Heart left ventricle (tissue), 13 donors: ENCODE data around the gene ANK2.

Source experiments
- POLR2A ChIP-seq, 2 donors: fragments of 450-650 bp; IDR thresholded peaks; one replicate each; pipeline ENCODE4 v1.6.1; 2017; ENCODE audit warnings: antibody characterized with exemption in 2 of 2, mild to moderate bottlenecking in 2 of 2, moderate library complexity in 2 of 2
- TF ChIP-seq, protein P1 (sequence below), 12 donors: fragments of 200-600 bp; sonication (generic) in 4 of 12; IDR thresholded peaks; one replicate each; pipeline versions ENCODE4 v1.5.0 to v1.8.0; 2018 to 2022; ENCODE audit warnings: antibody characterized with exemption in 12 of 12, mild to moderate bottlenecking in 5 of 12
- donor health status: ischemic (EF 13 %, LVEDD 7.1; RV severe dilation, severe dysfunction).
- donor health status: DM: no; HTN: yes; CAD: no.
- donor health status: DM: no; HTN: no; CAD: no.
- donor health status: ischemic (EF 25% LVEDD 6.9; RV normal size, moderate dysfunction).
- donor health status: ischemic (EF 25% LVEDD 5.7; RV mildly dilated, moderate dysfunction).
- donor health status: ischemic (EF 35%, LVEDD 5.7; RV mildly dilated, moderate dysfunction).
- donor health status: nonischemic (EF 11% LVEDD 7.7; RV severe dilation, severe dysfunction).
- donor health status: DM: yes; HTN: yes; CAD: no.
- donor health status: PGD.
- donor health status: ischemic (EF 29% LVEDD 5.4; RV normal size, mild dysfunction).
- donor health status: nonischemic (EF 23%, LVEDD 6.1; RV moderate dilation, normal function).

DNA sequence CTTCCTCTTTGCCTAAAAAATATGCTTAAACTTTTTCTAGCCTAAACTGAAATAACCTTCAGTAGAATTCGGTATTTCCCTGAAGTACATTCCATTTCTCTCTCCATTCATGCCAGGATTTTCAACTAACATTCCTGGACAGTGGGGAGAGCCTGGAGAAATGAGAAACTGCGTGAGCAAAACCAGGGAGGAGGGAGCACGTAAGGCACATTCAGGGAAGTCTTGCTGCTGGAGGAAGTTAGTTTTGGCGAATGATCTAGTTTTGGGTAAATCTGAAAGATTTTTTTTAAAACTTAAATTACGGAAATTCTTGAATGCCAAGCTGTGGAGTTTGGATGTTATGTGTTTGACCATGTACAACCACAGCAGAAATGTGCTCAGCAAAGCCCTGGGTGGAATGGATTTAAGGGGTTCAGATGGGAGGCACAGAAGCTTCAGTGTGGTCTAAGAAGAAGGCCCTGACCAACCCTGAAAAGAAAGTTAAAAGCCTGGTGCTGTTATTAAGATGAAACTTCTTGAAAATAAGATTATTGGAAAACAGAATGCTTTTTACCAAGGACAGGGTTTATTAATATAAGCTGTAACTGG lies 347.8 kb downstream of the ANK2 start:
- TF ChIP-seq, protein P1, sequence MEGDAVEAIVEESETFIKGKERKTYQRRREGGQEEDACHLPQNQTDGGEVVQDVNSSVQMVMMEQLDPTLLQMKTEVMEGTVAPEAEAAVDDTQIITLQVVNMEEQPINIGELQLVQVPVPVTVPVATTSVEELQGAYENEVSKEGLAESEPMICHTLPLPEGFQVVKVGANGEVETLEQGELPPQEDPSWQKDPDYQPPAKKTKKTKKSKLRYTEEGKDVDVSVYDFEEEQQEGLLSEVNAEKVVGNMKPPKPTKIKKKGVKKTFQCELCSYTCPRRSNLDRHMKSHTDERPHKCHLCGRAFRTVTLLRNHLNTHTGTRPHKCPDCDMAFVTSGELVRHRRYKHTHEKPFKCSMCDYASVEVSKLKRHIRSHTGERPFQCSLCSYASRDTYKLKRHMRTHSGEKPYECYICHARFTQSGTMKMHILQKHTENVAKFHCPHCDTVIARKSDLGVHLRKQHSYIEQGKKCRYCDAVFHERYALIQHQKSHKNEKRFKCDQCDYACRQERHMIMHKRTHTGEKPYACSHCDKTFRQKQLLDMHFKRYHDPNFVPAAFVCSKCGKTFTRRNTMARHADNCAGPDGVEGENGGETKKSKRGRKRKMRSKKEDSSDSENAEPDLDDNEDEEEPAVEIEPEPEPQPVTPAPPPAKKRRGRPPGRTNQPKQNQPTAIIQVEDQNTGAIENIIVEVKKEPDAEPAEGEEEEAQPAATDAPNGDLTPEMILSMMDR (IDR thresholded peaks at IDR 0.05): no peak
- no peak for TF ChIP-seq POLR2A (IDR thresholded peaks at IDR 0.05)
